H9 (cell line): ENCODE measurements around the gene PRR35. TPM values are rescaled to one million over a fixed set of nuclear protein-coding genes. Genes with fewer than 3 reads are reported as not detected.

Experiments
- DNase-seq: peaks from one replicate; pipeline ENCODE4 v3.0.0-alpha.2; 2017
- H2AFZ ChIP-seq: one replicate; pipeline ENCODE4 v1.6.1; 2013; ENCODE audit warnings: mild to moderate bottlenecking, low read length, control low read depth, moderate library complexity
- H2AK5ac ChIP-seq: 2 replicates; pipeline ENCODE4 v1.6.1; 2013; ENCODE audit warnings: low read length, control low read depth, mixed read lengths; ENCODE audit not compliant: insufficient read length
- H2BK120ac ChIP-seq: one replicate; pipeline ENCODE4 v1.6.1; 2013; ENCODE audit warnings: low read depth, mild to moderate bottlenecking, low read length, control low read depth, inconsistent platforms; ENCODE audit not compliant: poor library complexity, severe bottlenecking
- H2BK12ac ChIP-seq: 2 replicates; pipeline ENCODE4 v1.6.1; 2013; ENCODE audit warnings: low read length, control low read depth, mixed read lengths, low read depth; ENCODE audit not compliant: insufficient read length
- H2BK15ac ChIP-seq: 2 replicates; pipeline ENCODE4 v1.6.1; 2013; ENCODE audit warnings: low read depth, low read length, control low read depth
- H2BK20ac ChIP-seq: one replicate; pipeline ENCODE4 v1.6.1; 2013; ENCODE audit warnings: low read depth, mild to moderate bottlenecking, low read length, control low read depth, inconsistent platforms; ENCODE audit not compliant: poor library complexity, severe bottlenecking
- H2BK5ac ChIP-seq: 2 replicates; pipeline ENCODE4 v1.6.1; 2013; ENCODE audit warnings: low read length, control low read depth, mixed read lengths; ENCODE audit not compliant: insufficient read length
- H3K14ac ChIP-seq: 2 replicates; pipeline ENCODE4 v1.6.1; 2013; ENCODE audit warnings: low read length, control low read depth; ENCODE audit not compliant: insufficient read depth
- H3K18ac ChIP-seq: 2 replicates; pipeline ENCODE4 v1.6.1; 2013; ENCODE audit warnings: low read depth, mild to moderate bottlenecking, mixed read lengths, low read length, control low read depth; ENCODE audit not compliant: insufficient read length
- H3K23ac ChIP-seq: 2 replicates; pipeline ENCODE4 v1.6.1; 2013; ENCODE audit warnings: low read length, control low read depth, mixed read lengths, low read depth; ENCODE audit not compliant: insufficient read length
- H3K23me2 ChIP-seq: 2 replicates; pipeline ENCODE4 v1.6.1; 2013; ENCODE audit warnings: low read depth, mild to moderate bottlenecking, mixed read lengths, low read length, control low read depth; ENCODE audit not compliant: insufficient read length, poor library complexity, severe bottlenecking
- H3K27ac ChIP-seq: 2 replicates; pipeline ENCODE4 v1.5.1; 2013; ENCODE audit warnings: low read length, control low read depth, mixed read lengths, low read depth; ENCODE audit not compliant: insufficient read length
- H3K27me3 ChIP-seq: 2 replicates; pipeline ENCODE4 v1.6.1; 2013; ENCODE audit warnings: low read length, control low read depth, inconsistent platforms; ENCODE audit not compliant: insufficient read depth
- H3K4ac ChIP-seq: 2 replicates; pipeline ENCODE4 v1.6.1; 2013; ENCODE audit warnings: low read depth, mild to moderate bottlenecking, control low read depth, inconsistent platforms, low read length, moderate library complexity
- H3K4me1 ChIP-seq: 2 replicates; pipeline ENCODE4 v1.6.1; 2013; ENCODE audit warnings: low read length, control low read depth, inconsistent platforms; ENCODE audit not compliant: insufficient read depth
- H3K4me2 ChIP-seq: 2 replicates; pipeline ENCODE4 v1.6.1; 2013; ENCODE audit warnings: low read length, control low read depth, mixed read lengths; ENCODE audit not compliant: insufficient read length, insufficient read depth
- H3K56ac ChIP-seq: 2 replicates; pipeline ENCODE4 v1.6.1; 2013; ENCODE audit warnings: low read depth, mild to moderate bottlenecking, mixed read lengths, low read length, control low read depth; ENCODE audit not compliant: insufficient read length
- H3K79me1 ChIP-seq: 2 replicates; pipeline ENCODE4 v1.6.1; 2013; ENCODE audit warnings: low read depth, mild to moderate bottlenecking, moderate library complexity, low read length, control low read depth, inconsistent platforms; ENCODE audit not compliant: insufficient read depth, poor library complexity, severe bottlenecking
- H3K79me2 ChIP-seq: 2 replicates; pipeline ENCODE4 v1.6.1; 2013; ENCODE audit warnings: low read length, control low read depth, inconsistent platforms; ENCODE audit not compliant: insufficient read depth
- H3K9ac ChIP-seq: 2 replicates; pipeline ENCODE4 v1.6.1; 2013; ENCODE audit warnings: low read length, control low read depth, mixed read lengths; ENCODE audit not compliant: insufficient read length; ENCODE audit errors: extremely low read depth
- H3K9me3 ChIP-seq: one replicate; pipeline ENCODE4 v1.6.1; 2013; ENCODE audit warnings: low read depth, low read length, inconsistent platforms; ENCODE audit not compliant: control insufficient read depth
- H3T11ph ChIP-seq: one replicate; pipeline ENCODE4 v1.6.1; 2013; ENCODE audit warnings: mild to moderate bottlenecking, low read length, control low read depth, inconsistent platforms
- H4K20me1 ChIP-seq: one replicate; pipeline ENCODE4 v1.6.1; 2013; ENCODE audit not compliant: control insufficient read depth, insufficient read length, insufficient read depth
- H4K5ac ChIP-seq: 2 replicates; pipeline ENCODE4 v1.6.1; 2013; ENCODE audit warnings: low read depth, mild to moderate bottlenecking, mixed read lengths, low read length, control low read depth; ENCODE audit not compliant: insufficient read length
- H4K8ac ChIP-seq: replicated peaks from 2 replicates; pipeline ENCODE4 v1.6.1; 2013; ENCODE audit warnings: low read length, control low read depth, mixed read lengths, low read depth; ENCODE audit not compliant: insufficient read length
- H4K91ac ChIP-seq: 2 replicates; pipeline ENCODE4 v1.6.1; 2013; ENCODE audit warnings: low read depth, mild to moderate bottlenecking, moderate library complexity, mixed read lengths, low read length, control low read depth; ENCODE audit not compliant: insufficient read length
- H3K27ac Mint-ChIP-seq, 3 experiments: 2 replicates in 2 of 3; 3 replicates in 1 of 3; pipeline ENCODE4 v1.8.0; 2020 to 2021; ENCODE audit warnings: mixed read lengths in 3 of 3, mild to moderate bottlenecking in 1 of 3, moderate library complexity in 1 of 3
- H3K27me3 Mint-ChIP-seq: 2 replicates; pipeline ENCODE4 v1.8.0; 2021; ENCODE audit warnings: low read depth, mild to moderate bottlenecking, moderate library complexity, mixed read lengths
- H3K36me3 Mint-ChIP-seq, 3 experiments: 2 replicates in 2 of 3; 3 replicates in 1 of 3; pipeline ENCODE4 v1.8.0; 2020 to 2021; ENCODE audit warnings: low read depth in 3 of 3, mixed read lengths in 3 of 3; ENCODE audit not compliant: insufficient read depth in 1 of 3
- H3K4me1 Mint-ChIP-seq, 2 experiments: 2 replicates each; pipeline ENCODE4 v1.8.0; 2020; ENCODE audit warnings: mixed read lengths in 2 of 2
- H3K4me3 Mint-ChIP-seq, 2 experiments: 2 replicates in 1 of 2; 3 replicates in 1 of 2; pipeline ENCODE4 v1.8.0; 2020 to 2021; ENCODE audit warnings: mild to moderate bottlenecking in 2 of 2, mixed read lengths in 2 of 2, moderate library complexity in 1 of 2
- H3K9me3 Mint-ChIP-seq, 2 experiments: 2 replicates in 1 of 2; 3 replicates in 1 of 2; pipeline ENCODE4 v1.8.0; 2020; ENCODE audit warnings: mild to moderate bottlenecking in 2 of 2, mixed read lengths in 2 of 2, moderate library complexity in 1 of 2
- CTCF ChIP-seq: fragments of 200-600 bp; sonication (generic); conservative IDR thresholded peaks from 3 replicates; pipeline ENCODE4 v1.8.0; 2021; ENCODE audit warnings: antibody characterized with exemption, mild to moderate bottlenecking
- WGBS: extraction: QIAGEN DNeasy Blood & Tissue Kit; methylation state at CpG from one replicate; pipeline ENCODE4 v1.1.7; 2013; ENCODE audit warnings: missing lambda C conversion rate, low lambda C conversion rate, mixed read lengths; ENCODE audit not compliant: insufficient read length; ENCODE audit errors: extremely low coverage; 5-methylcytosine and 5-hydroxymethylcytosine counted together
- total RNA-seq: library from RNA; stranded (reverse); gene quantifications from 2 replicates; pipeline ENCODE4 v1.2.1, GENCODE V29; 2021

The PRR35 gene
- total RNA-seq, 1 experiment from 2014 or later, result 0.33 TPM

- no peaks in the 10 kb centered on the region; the same call in 1 of the 2 replicates for H3K27me3 Mint-ChIP-seq
These were observed 40.8 kb upstream of the PRR35 start for GRCh38 chr16:519425-519824.

More at GRCh38 chr16:519425-519824, 40.8 kb upstream of the PRR35 start:
- Histone ChIP-seq H3K27ac (no peak overlapping the region), H2BK15ac (no peak overlapping the region), H3K23me2 (no peaks in the 10 kb centered on the region), H2AK5ac (no peak overlapping the region), H3K27me3 (no peaks in the 10 kb centered on the region), H3K4ac (no peak overlapping the region), H4K20me1 (no peaks in the 10 kb centered on the region), H3K14ac (no peak overlapping the region; the same call in 1 of the 2 replicates), H3K9ac (no peak overlapping the region), H2BK5ac (no peak overlapping the region), H4K5ac (no peak overlapping the region), H3K79me1 (no peaks in the 10 kb centered on the region), H2BK120ac (no peak overlapping the region), H4K8ac (no peak overlapping the region), H3K18ac (no peak overlapping the region), H3K4me1 (no peaks in the 10 kb centered on the region), H3K23ac (no peak overlapping the region), H3K4me2 (no peak overlapping the region), H2BK20ac (no peak overlapping the region), H3T11ph (no peak overlapping the region), H2AFZ (no peak overlapping the region), H4K91ac (no peak overlapping the region), H3K79me2 (no peaks in the 10 kb centered on the region), H2BK12ac (no peak overlapping the region), H3K9me3 (no peaks in the 10 kb centered on the region), H3K56ac (no peak overlapping the region)
- no peak for DNase-seq
- peaks cover 5 to 21% (median 20%) of the 10 kb centered on the region in 3 experiments; a peak in 6 of 7 replicates for H3K36me3 Mint-ChIP-seq
- H3K27ac Mint-ChIP-seq, result peak overlapping the region in 1 of 3 experiments; percentile 68; a peak in 1 of 7 replicates
- no peaks in the 10 kb centered on the region for H3K9me3 Mint-ChIP-seq
- TF ChIP-seq CTCF, result no peak
- WGBS, result no CpG with 5 or more reads among the region's 19 CpGs
- no peak overlapping the region for H3K4me3 Mint-ChIP-seq
- peaks cover 0 to 5% of the 10 kb centered on the region in 2 experiments; a peak in 2 of 4 replicates for H3K4me1 Mint-ChIP-seq
